ENCODE data around the gene CD72. TPM values are rescaled to one million over a fixed set of nuclear protein-coding genes. Genes with fewer than 3 reads are reported as not detected.

CD72 gene, protein sequence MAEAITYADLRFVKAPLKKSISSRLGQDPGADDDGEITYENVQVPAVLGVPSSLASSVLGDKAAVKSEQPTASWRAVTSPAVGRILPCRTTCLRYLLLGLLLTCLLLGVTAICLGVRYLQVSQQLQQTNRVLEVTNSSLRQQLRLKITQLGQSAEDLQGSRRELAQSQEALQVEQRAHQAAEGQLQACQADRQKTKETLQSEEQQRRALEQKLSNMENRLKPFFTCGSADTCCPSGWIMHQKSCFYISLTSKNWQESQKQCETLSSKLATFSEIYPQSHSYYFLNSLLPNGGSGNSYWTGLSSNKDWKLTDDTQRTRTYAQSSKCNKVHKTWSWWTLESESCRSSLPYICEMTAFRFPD
- total RNA-seq = 0.50 and 1.0 TPM in 2 replicates

GRCh38 chr9:35618325-35618727 is at the start of gene CD72:
Gene CD72 (minus strand): TSS chr9:35618413. CDS start chr9:35618303, 110 bp downstream.

GRCh38 chr9:35664531-35665470 is 46.6 kb upstream of the CD72 start, which contains the start of gene ARHGEF39:
Gene ARHGEF39 (minus strand): TSS chr9:35665195. CDS start chr9:35665169, 26 bp downstream.

DNA sequence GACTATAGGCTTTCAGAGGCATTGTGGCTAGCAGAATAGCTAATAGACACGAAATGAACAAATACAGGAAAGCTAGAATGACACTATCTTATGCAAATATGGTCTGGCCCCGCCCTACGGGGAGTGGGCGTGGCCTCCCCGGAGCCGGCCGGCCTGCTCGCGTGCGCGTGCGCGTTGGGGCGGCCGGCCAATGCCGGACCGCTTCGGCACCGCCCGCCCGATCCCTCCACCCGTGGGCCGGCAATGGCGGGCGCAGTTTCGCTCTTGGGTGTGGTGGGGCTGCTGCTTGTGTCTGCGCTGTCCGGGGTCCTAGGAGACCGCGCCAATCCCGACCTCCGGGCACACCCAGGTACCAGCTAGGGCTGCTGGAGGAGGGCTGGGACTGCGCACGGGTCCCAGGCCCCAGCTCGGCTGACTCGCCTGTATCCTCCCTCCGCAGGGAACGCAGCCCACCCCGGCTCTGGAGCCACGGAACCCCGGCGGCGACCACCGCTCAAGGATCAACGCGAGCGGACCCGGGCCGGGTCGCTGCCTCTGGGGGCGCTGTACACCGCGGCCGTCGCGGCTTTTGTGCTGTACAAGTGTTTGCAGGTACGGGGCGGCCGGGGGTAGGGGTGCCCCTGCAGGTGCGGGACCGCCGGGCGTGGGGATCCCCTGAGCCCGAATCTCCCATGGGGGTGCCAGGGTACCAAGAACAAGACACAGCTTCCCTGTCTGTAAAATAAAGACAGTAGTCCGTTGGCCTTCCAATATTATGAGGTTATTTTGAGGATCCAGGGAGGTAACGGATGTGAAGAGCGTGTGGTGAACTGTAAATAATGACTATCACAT is 40.1 kb upstream of the CD72 start, which contains the start of gene CCDC107:
Gene CCDC107, plus strand, starts transcription at position 156 of the 831 bp plus-strand sequence. Its CDS starts 88 bp downstream, at position 244.

DNA sequence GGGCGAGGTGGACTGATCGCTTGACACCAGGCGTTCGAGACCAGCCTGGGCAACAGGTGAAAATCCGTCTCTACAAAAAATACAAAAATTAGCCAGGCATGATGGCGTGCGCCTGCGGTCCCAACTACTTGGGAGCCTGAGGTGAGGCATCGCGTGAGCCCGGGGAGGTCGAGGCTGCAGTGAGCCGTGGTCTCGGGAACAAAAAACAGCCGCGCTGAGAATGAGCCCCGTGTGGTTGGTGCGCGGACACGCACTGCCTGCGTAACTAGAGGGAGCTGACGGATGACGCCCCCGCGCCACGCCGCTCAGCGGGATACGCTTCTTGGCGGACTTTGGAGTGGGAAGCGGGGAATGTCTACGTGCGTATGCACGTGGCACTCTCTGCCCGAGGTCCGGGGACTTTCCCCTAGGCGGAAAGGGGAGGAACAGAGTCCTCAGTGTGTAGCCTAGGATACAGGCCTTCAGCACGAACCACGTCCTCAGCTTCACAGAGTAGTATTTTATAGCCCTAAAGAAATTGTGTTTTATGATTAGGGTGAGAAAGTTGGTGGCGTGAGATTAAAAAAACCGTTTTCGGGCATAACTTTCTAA is 39.4 kb upstream of the CD72 start, which contains the start of gene RMRP:
Gene RMRP, minus strand, starts transcription at position 474 of the 591 bp plus-strand sequence.

DNA sequence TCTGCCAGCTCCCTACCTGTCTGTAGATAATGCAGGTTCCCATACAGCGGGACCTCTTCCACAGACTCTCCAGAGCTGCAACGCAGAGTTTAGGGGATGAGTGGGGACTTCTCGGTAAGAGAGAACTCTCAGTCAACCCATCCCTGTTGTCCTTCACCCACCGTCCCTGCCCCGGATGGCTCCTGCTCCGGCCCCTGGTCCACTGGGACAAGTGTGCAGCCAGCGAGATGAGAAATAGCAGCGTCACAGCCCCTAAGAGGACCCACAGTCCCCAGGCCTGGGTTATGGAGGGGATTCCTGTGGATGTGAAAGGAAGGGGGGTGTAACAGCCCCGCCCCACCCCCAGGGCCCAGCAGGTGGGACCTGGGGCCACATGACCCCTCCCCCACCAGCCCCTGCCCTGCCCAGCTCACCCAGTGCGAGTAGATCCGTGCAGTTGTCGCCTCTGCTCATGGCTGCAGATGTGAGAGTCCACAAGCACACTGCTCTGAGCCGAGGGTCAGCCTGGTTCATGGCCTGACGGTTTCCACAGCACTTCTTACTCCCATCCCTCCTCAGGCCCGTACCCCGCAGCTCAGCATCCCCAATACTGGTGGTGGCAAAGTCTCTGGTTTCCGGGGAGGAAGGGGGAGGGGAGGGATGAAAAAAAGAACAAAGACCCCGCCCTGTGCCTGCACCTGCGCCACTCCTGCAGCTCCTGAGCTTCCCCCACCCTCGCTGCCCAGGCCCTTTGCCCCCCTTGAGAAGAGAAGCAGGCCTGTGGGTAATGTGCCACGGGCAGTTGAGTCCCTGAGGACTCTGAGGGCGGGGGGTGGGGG is 32.3 kb upstream of the CD72 start, which contains the start of gene SIT1:
Gene SIT1, minus strand, starts transcription at position 591 of the 818 bp plus-strand sequence. Its CDS starts 78 bp downstream, at position 513.

GRCh38 chr9:35604578-35605350 is 13.4 kb downstream of the CD72 start, which contains the start of gene TESK1:
Gene TESK1 (plus strand): TSS chr9:35605262. CDS start chr9:35605620, 358 bp downstream.

Other genes with a start within 250 kb of the CD72 start
- 14.6 and 16.5 TPM in 2 replicates for gene RUSC2, start 128.3 kb downstream of the CD72 start, total RNA-seq
- 11.7 and 11.8 TPM in 2 replicates for gene TESK1, start 13.2 kb downstream of the CD72 start, total RNA-seq
- gene SIT1, start 32.5 kb upstream of the CD72 start, total RNA-seq = 0.15 TPM in 1 of 2 replicates, not detected in the other
- gene RMRP, start 39.6 kb upstream of the CD72 start, total RNA-seq = 46,048 and 56,930 TPM in 2 replicates
- gene CCDC107, start 39.9 kb upstream of the CD72 start, total RNA-seq = 15.0 and 17.7 TPM in 2 replicates
- 15.0 and 16.5 TPM in 2 replicates for gene ARHGEF39, start 46.8 kb upstream of the CD72 start, total RNA-seq
- 0.74 and 0.84 TPM in 2 replicates for gene CA9, start 55.5 kb upstream of the CD72 start, total RNA-seq
- gene TPM2, start 71.5 kb upstream of the CD72 start, total RNA-seq = 521 and 660 TPM in 2 replicates
- 279 and 318 TPM in 2 replicates for gene TLN1, start 113.8 kb upstream of the CD72 start, total RNA-seq
- 59.6 and 73.3 TPM in 2 replicates for gene CREB3, start 114.3 kb upstream of the CD72 start, total RNA-seq
- gene GBA2, start 130.8 kb upstream of the CD72 start, total RNA-seq = 23.9 and 25.1 TPM in 2 replicates
- gene RGP1, start 130.9 kb upstream of the CD72 start, total RNA-seq = 10.1 and 10.6 TPM in 2 replicates
- gene MSMP, start 135.9 kb upstream of the CD72 start, total RNA-seq = not detected in 2 replicates
- 16.3 and 17.7 TPM in 2 replicates for gene NPR2, start 173.2 kb upstream of the CD72 start, total RNA-seq
- 1.5 and 2.4 TPM in 2 replicates for gene SPAG8, start 193.8 kb upstream of the CD72 start, total RNA-seq
- gene HINT2, start 196.6 kb upstream of the CD72 start, total RNA-seq = 31.3 and 46.1 TPM in 2 replicates
- not detected in 2 replicates for gene FAM221B, start 210.3 kb upstream of the CD72 start, total RNA-seq
- gene TMEM8B, start 210.8 kb upstream of the CD72 start, total RNA-seq = 3.9 and 4.3 TPM in 2 replicates

Data from bronchus fibroblast of lung (primary cell).